GM21576 (cell line): ENCODE data around the gene HOXB3.

Source experiments
- ATAC-seq: cut with Tn5 transposase; IDR thresholded peaks from one replicate; pipeline ENCODE4 v1.9.1; 2021; ENCODE audit warnings: mild to moderate bottlenecking, moderate library complexity; ENCODE audit not compliant: unreplicated experiment

Gene HOXB3

GRCh38 chr17:48600244-48601098 is 10.4 kb upstream of the HOXB3 start:
- no peak for ATAC-seq

DNA sequence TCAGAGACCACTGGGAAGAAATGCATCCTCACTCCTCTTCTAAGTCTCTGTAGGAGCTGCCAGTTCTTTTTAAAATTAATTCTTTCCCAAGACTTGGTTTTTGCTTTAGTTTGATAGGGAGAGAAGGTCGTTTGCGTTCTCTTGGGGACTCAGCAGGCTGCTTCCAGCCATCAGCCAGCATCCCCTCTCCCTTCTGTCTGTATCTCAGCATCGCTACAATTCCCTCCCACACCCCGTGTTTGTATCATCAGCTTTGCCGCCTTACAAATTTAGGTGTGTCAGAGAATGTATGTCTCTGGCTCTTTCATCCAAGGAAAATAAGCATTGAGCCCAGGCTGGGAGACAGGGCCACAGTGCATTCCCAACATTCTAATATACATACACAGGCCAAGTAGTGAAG is 9.3 kb upstream of the HOXB3 start:
- no peak for ATAC-seq

- no peak for ATAC-seq
These were observed 8.7 kb upstream of the HOXB3 start for GRCh38 chr17:48598736-48599135.

- no peak for ATAC-seq
These were observed 8.0 kb upstream of the HOXB3 start for GRCh38 chr17:48597778-48598631.

DNA sequence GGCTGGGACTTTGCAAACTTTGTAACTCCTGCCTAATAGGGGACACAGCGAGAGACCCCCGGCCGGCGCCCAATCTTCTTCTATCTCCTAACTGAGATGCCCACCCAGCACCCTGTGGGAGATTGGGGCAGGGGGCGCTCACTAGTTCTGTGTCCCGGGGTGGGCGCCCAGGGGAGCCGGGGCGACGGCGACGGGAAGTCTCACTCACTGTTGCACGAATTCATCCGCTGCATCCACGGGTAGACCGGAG is 7.4 kb upstream of the HOXB3 start:
- ATAC-seq, result no peak

GRCh38 chr17:48596735-48597527 is 6.9 kb upstream of the HOXB3 start:
- ATAC-seq, result no peak

GRCh38 chr17:48596000-48596734 is 6.1 kb upstream of the HOXB3 start:
- no peak for ATAC-seq

GRCh38 chr17:48595278-48595999 is 5.4 kb upstream of the HOXB3 start:
- no peak for ATAC-seq

GRCh38 chr17:48594538-48595277 is 4.7 kb upstream of the HOXB3 start:
- ATAC-seq, result no peak

DNA sequence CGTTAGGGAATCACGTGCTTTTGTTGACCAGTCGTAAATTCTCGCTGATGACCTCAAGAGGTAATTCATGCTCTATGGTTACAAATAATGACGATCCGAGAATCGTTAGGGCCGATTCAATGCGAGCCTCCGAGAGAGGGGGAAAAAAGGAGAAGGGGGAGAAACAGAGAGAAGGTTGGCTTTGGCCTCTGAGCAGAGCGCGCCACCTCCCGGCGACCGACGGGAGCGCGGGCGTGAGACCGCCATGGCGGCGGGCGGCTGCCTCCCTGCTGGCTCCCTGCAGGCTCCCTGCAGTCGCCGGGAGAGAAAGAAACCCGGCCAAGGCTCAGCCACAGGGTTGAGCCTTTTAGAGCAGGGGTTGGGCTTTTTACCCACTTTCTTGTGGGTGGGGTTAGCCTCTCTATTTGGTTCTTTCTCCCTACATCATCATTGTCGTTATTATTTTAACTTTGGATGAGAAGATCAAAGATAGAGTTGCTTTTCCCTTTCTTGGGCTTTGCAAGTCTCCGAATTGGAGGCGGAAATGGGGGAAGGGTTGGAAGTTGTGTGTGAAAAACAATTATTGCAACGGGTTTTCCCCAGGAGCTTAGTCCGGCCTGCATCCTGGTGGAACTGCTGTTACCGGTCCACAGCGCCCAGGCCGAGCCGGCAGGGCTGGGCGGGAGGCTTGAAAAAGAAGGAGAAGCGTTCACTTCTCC is 3.9 kb upstream of the HOXB3 start:
- ATAC-seq, result no peak

DNA sequence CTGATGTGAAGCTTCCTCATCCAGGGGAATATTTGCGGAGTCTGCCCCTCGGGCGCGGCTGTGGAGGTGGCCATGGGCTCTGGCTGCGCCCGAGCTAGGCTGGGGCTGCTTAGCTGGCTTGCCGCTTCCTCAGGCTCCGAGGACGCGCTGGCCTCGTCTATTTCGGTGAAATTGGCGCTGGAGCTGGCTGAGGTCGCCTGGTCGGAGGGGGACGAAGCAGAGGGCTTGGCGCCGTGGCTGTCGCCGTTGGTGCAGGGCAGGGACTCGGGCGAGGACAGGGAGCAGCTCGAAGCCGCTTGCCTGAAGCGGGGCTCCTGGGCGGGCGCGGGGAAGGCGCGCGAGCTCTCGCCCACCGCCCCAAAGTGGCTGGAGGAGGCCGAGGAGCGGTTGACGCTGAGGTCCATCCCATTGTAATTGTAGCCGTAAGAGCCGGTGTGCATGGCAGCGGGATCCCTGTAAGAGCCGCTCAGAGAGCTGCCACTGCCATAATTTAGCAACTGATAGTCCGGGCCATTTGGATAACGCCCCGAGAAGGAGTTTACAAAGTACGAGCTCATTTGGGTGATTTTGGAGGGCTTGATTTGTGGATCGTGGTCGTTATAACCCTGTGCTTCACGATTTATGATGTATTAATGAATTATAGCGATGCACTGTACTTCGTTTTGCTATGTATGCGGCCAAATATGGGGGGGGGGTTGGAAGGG is 3.2 kb upstream of the HOXB3 start, which contains the start of gene HOXB5:
TSS of gene HOXB5 (minus strand) at position 654 of the 704 bp plus-strand sequence. CDS start at position 557, 97 bp downstream.
- no peak for ATAC-seq

- no peak for ATAC-seq
These were observed 2.5 kb upstream of the HOXB3 start for GRCh38 chr17:48592577-48592976.

GRCh38 chr17:48592057-48592514 is 2.0 kb upstream of the HOXB3 start:
- ATAC-seq, result no peak

DNA sequence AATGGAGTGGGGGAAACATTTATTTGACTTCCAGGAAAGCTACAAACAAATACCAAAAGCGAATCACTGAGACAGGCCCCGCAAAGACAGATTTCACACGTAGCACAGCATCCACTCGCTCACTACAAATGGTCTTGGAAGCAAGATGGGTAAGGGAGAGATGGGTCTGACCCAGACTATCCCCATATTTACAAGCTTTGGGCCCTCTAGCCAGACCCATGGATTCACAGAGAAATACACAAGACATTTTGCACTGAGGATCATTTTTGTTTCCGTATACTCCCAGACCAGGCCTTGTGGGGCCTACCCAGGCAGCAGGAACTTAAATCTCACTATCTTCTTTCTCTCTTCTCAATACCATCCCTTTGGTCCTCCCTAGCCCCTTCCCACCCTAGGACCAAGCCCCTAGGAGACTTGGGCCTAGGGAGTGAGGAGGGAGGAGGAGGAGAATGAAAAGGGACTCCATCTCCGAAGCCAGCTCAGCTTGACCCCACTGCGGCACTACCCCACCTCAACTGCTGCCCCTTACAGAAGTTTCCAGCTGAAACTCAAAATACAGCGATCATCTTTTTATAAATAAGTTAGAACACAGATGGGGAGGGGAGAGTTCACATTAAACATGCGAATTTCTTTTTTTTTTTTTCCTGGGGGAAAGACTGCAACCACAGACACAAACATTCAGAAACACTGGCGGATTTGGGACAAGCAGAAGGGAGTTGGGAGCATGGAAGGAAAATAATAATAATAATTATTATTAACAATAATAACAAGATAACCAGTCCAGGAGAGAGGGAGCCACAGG is 1.4 kb upstream of the HOXB3 start:
- no peak for ATAC-seq

- no peak for ATAC-seq
These were observed 643 bp upstream of the HOXB3 start for GRCh38 chr17:48590607-48591161.

GRCh38 chr17:48589060-48589830 is 796 bp downstream of the HOXB3 start:
- no peak for ATAC-seq
